ENCODE measurements around the gene ANKRD50.

The ANKRD50 gene

DNA sequence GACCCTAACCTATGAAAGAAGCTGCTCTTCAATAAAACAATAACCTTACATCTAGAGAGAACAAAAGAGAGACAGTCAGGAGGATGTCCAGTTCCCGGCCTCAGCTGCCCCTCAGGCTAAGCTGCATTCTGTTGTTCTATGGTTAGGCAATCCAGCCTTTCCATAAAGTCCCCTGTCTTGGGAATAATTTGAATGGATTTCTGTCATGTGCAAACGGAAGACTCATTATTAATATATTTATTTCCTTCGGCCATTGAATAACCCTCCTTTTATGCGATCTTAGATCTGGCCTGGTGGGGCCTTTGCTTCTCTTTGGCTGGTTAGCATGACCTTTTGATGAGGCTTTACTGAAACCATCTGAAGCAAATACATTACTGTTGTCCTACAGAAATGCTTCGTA is 80.1 kb downstream of the ANKRD50 start:
- H3F3A ChIP-seq (ENCODE audit: low read depth) = no peaks in the 10 kb centered on the region
- H3K36me3 ChIP-seq (ENCODE audit: insufficient read depth, low read length) = no peaks in the 10 kb centered on the region
- H2AFZ ChIP-seq (ENCODE audit: low read length) = no peak overlapping the region
- peaks cover 15% of the 10 kb centered on the region for H3K4me1 ChIP-seq (ENCODE audit: insufficient read depth, low read length, poor library complexity, severe bottlenecking)
- no peaks in the 10 kb centered on the region for H3K27me3 ChIP-seq (ENCODE audit: insufficient read depth, low read length, poor library complexity, severe bottlenecking)
- no peak overlapping the region for H3K9ac ChIP-seq (ENCODE audit: low read depth, low read length, poor library complexity, severe bottlenecking)
- peak overlapping the region; percentile 55 for H3K4me2 ChIP-seq (ENCODE audit: low read depth, low read length, poor library complexity, severe bottlenecking)
- no peaks in the 10 kb centered on the region for H3K79me2 ChIP-seq (ENCODE audit: insufficient read depth, low read length)
- H4K20me1 ChIP-seq (ENCODE audit: insufficient read depth, low read length, poor library complexity, severe bottlenecking) = no peaks in the 10 kb centered on the region
- H3K4me3 ChIP-seq (ENCODE audit: low read length, poor library complexity, severe bottlenecking) = no peak overlapping the region
- TF ChIP-seq EZH2phosphoT487 (IDR thresholded peaks at IDR 0.05; ENCODE audit: borderline replicate concordance) = no peak
- TF ChIP-seq CTCF (conservative IDR thresholded peaks at IDR 0.05; ENCODE audit: low read length) = no peak
- no peaks in the 10 kb centered on the region for H3K9me3 ChIP-seq (ENCODE audit: insufficient read depth, low read depth, low read length)
- no peaks in the 10 kb centered on the region for H3K9me2 ChIP-seq (replicated peaks; ENCODE audit: low read depth, low read length)

DNA sequence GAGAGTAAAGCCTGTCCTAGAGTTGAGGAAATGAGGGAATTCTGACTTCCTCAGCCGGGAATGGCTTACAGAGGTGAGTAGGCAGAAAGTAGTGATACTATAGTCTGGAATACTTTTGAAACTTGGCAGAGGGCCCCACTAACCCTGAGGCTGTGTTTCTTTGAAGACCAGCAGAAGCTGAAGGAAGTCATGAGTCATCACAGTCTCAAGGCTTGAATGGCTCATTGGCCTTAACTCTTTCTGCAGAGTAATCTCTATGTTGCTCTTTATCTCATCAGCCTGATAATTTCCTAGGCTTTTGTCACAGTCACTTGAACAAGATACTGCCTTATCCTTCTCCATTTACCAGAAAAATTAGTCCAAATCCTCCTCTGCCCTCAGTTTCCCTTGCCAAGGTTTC is 80.8 kb downstream of the ANKRD50 start:
- TF ChIP-seq EZH2phosphoT487 (IDR thresholded peaks at IDR 0.05; ENCODE audit: borderline replicate concordance) (no peak), CTCF (conservative IDR thresholded peaks at IDR 0.05; ENCODE audit: low read length) (no peak; the same call in 1 of the 2 replicates)
- Histone ChIP-seq H3K79me2 (ENCODE audit: insufficient read depth, low read length) (no peaks in the 10 kb centered on the region), H3K4me2 (ENCODE audit: low read depth, low read length, poor library complexity, severe bottlenecking) (peak overlapping the region; percentile 55), H3K27me3 (ENCODE audit: insufficient read depth, low read length, poor library complexity, severe bottlenecking) (no peaks in the 10 kb centered on the region), H3K4me1 (ENCODE audit: insufficient read depth, low read length, poor library complexity, severe bottlenecking) (peaks cover 15% of the 10 kb centered on the region), H2AFZ (ENCODE audit: low read length) (no peak overlapping the region), H3F3A (ENCODE audit: low read depth) (no peaks in the 10 kb centered on the region), H3K36me3 (ENCODE audit: insufficient read depth, low read length) (no peaks in the 10 kb centered on the region), H3K9ac (ENCODE audit: low read depth, low read length, poor library complexity, severe bottlenecking) (no peak overlapping the region), H4K20me1 (ENCODE audit: insufficient read depth, low read length, poor library complexity, severe bottlenecking) (no peaks in the 10 kb centered on the region), H3K9me3 (ENCODE audit: insufficient read depth, low read depth, low read length) (no peaks in the 10 kb centered on the region), H3K9me2 (replicated peaks; ENCODE audit: low read depth, low read length) (no peaks in the 10 kb centered on the region), H3K4me3 (ENCODE audit: low read length, poor library complexity, severe bottlenecking) (no peak overlapping the region)

DNA sequence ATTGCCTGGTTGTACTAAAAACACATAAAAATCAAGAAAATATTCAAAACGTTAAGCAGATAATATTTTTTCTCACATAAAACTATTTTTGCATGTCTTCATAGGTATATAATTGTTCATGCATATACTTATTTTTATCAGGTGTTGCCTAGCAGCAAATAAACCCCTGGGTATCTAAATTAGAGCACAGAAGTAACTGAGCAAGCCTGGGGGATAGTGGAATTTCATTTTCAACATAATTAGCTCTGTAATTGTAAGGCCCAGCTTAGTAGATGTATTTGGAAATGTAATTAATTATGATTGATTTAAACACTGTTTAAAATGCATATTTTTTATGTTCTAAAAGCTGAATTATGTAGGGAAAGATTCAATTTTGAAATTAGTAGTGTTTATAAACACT is 82.9 kb downstream of the ANKRD50 start:
- H3K9me3 ChIP-seq (ENCODE audit: insufficient read depth, low read depth, low read length) = no peaks in the 10 kb centered on the region
- no peak overlapping the region for H3K9ac ChIP-seq (ENCODE audit: low read depth, low read length, poor library complexity, severe bottlenecking)
- no peaks in the 10 kb centered on the region for H3K79me2 ChIP-seq (ENCODE audit: insufficient read depth, low read length)
- H3K4me2 ChIP-seq (ENCODE audit: low read depth, low read length, poor library complexity, severe bottlenecking) = no peak overlapping the region
- H3K36me3 ChIP-seq (ENCODE audit: insufficient read depth, low read length) = no peaks in the 10 kb centered on the region
- no peaks in the 10 kb centered on the region for H3F3A ChIP-seq (ENCODE audit: low read depth)
- TF ChIP-seq EZH2phosphoT487 (IDR thresholded peaks at IDR 0.05; ENCODE audit: borderline replicate concordance) = no peak
- TF ChIP-seq CTCF (conservative IDR thresholded peaks at IDR 0.05; ENCODE audit: low read length) = no peak
- H3K27me3 ChIP-seq (ENCODE audit: insufficient read depth, low read length, poor library complexity, severe bottlenecking) = no peaks in the 10 kb centered on the region
- no peaks in the 10 kb centered on the region for H3K9me2 ChIP-seq (replicated peaks; ENCODE audit: low read depth, low read length)
- H2AFZ ChIP-seq (ENCODE audit: low read length) = no peak overlapping the region
- H3K4me3 ChIP-seq (ENCODE audit: low read length, poor library complexity, severe bottlenecking) = no peak overlapping the region
- no peaks in the 10 kb centered on the region for H4K20me1 ChIP-seq (ENCODE audit: insufficient read depth, low read length, poor library complexity, severe bottlenecking)
- H3K4me1 ChIP-seq (ENCODE audit: insufficient read depth, low read length, poor library complexity, severe bottlenecking) = peaks cover 15% of the 10 kb centered on the region
